ENCODE data around the gene FUS. TPM values are rescaled to one million over a fixed set of nuclear protein-coding genes. Genes with fewer than 3 reads are reported as not detected.

FUS gene
- total and polyA plus RNA-seq, 2 of the 13 experiments (the other 11 are each of a cell fraction or from before 2014, with no cell fraction given) = 68.1 to 168 TPM

- TF ChIP-seq, protein P1, sequence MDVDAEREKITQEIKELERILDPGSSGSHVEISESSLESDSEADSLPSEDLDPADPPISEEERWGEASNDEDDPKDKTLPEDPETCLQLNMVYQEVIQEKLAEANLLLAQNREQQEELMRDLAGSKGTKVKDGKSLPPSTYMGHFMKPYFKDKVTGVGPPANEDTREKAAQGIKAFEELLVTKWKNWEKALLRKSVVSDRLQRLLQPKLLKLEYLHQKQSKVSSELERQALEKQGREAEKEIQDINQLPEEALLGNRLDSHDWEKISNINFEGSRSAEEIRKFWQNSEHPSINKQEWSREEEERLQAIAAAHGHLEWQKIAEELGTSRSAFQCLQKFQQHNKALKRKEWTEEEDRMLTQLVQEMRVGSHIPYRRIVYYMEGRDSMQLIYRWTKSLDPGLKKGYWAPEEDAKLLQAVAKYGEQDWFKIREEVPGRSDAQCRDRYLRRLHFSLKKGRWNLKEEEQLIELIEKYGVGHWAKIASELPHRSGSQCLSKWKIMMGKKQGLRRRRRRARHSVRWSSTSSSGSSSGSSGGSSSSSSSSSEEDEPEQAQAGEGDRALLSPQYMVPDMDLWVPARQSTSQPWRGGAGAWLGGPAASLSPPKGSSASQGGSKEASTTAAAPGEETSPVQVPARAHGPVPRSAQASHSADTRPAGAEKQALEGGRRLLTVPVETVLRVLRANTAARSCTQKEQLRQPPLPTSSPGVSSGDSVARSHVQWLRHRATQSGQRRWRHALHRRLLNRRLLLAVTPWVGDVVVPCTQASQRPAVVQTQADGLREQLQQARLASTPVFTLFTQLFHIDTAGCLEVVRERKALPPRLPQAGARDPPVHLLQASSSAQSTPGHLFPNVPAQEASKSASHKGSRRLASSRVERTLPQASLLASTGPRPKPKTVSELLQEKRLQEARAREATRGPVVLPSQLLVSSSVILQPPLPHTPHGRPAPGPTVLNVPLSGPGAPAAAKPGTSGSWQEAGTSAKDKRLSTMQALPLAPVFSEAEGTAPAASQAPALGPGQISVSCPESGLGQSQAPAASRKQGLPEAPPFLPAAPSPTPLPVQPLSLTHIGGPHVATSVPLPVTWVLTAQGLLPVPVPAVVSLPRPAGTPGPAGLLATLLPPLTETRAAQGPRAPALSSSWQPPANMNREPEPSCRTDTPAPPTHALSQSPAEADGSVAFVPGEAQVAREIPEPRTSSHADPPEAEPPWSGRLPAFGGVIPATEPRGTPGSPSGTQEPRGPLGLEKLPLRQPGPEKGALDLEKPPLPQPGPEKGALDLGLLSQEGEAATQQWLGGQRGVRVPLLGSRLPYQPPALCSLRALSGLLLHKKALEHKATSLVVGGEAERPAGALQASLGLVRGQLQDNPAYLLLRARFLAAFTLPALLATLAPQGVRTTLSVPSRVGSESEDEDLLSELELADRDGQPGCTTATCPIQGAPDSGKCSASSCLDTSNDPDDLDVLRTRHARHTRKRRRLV (CRISPR knock-in tag; IDR thresholded peaks at IDR 0.05) = 0 out of 2 replicates have a peak, but pooled peaks have one; percentile 9
- peak; percentile 69; the same call in 1 of the 2 replicates for TF ChIP-seq GTF3A (CRISPR knock-in tag; conservative IDR thresholded peaks at IDR 0.05)
- TF ChIP-seq ZFP82 (CRISPR knock-in tag; IDR thresholded peaks at IDR 0.05; ENCODE audit: borderline replicate concordance) = peak; percentile 46; the same call in 1 of the 2 replicates
- peak; percentile 82 for TF ChIP-seq PITX1 (CRISPR knock-in tag; IDR thresholded peaks at IDR 0.05)
- TF ChIP-seq, protein P2, sequence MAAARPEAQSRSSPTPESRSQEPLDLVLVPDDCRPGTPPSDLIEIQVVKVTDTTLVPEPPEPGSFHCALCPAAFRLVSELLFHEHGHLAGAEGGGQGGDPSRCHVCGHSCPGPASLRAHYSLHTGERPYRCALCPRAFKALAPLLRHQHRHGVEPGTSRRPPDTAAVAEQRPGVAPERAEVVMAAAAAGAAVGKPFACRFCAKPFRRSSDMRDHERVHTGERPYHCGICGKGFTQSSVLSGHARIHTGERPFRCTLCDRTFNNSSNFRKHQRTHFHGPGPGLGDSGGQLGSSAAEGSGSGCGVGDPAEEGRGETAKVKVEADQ (CRISPR knock-in tag; IDR thresholded peaks at IDR 0.05; ENCODE audit: borderline replicate concordance) = peak; percentile 88; the same call in 1 of the 2 replicates
- TF ChIP-seq TOE1 (CRISPR knock-in tag; IDR thresholded peaks at IDR 0.05) = 0 out of 2 replicates have a peak, but pooled peaks have one; percentile 45
- TF ChIP-seq FOXK1 (CRISPR knock-in tag; IDR thresholded peaks at IDR 0.05; ENCODE audit: borderline replicate concordance, low read depth) = peak; percentile 60; the same call in 1 of the 2 replicates
- TF ChIP-seq, protein P3, sequence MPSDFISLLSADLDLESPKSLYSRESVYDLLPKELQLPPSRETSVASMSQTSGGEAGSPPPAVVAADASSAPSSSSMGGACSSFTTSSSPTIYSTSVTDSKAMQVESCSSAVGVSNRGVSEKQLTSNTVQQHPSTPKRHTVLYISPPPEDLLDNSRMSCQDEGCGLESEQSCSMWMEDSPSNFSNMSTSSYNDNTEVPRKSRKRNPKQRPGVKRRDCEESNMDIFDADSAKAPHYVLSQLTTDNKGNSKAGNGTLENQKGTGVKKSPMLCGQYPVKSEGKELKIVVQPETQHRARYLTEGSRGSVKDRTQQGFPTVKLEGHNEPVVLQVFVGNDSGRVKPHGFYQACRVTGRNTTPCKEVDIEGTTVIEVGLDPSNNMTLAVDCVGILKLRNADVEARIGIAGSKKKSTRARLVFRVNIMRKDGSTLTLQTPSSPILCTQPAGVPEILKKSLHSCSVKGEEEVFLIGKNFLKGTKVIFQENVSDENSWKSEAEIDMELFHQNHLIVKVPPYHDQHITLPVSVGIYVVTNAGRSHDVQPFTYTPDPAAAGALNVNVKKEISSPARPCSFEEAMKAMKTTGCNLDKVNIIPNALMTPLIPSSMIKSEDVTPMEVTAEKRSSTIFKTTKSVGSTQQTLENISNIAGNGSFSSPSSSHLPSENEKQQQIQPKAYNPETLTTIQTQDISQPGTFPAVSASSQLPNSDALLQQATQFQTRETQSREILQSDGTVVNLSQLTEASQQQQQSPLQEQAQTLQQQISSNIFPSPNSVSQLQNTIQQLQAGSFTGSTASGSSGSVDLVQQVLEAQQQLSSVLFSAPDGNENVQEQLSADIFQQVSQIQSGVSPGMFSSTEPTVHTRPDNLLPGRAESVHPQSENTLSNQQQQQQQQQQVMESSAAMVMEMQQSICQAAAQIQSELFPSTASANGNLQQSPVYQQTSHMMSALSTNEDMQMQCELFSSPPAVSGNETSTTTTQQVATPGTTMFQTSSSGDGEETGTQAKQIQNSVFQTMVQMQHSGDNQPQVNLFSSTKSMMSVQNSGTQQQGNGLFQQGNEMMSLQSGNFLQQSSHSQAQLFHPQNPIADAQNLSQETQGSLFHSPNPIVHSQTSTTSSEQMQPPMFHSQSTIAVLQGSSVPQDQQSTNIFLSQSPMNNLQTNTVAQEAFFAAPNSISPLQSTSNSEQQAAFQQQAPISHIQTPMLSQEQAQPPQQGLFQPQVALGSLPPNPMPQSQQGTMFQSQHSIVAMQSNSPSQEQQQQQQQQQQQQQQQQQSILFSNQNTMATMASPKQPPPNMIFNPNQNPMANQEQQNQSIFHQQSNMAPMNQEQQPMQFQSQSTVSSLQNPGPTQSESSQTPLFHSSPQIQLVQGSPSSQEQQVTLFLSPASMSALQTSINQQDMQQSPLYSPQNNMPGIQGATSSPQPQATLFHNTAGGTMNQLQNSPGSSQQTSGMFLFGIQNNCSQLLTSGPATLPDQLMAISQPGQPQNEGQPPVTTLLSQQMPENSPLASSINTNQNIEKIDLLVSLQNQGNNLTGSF (CRISPR knock-in tag; IDR thresholded peaks at IDR 0.05) = 0 out of 2 replicates have a peak, but pooled peaks have one; percentile 50
- no peak for TF ChIP-seq ATF1 (CRISPR knock-in tag; IDR thresholded peaks at IDR 0.05)
- TF ChIP-seq PBX2 (CRISPR knock-in tag; IDR thresholded peaks at IDR 0.05) = no peak
- peak; percentile 82; the same call in 1 of the 2 replicates for TF ChIP-seq ZNF431 (CRISPR knock-in tag; IDR thresholded peaks at IDR 0.05; ENCODE audit: borderline replicate concordance, low read depth)
- peak; percentile 58; the same call in 1 of the 2 replicates for TF ChIP-seq PHF21A (CRISPR knock-in tag; IDR thresholded peaks at IDR 0.05)
- peak; percentile 54 for TF ChIP-seq FOSL2 (CRISPR knock-in tag; IDR thresholded peaks at IDR 0.05)
- peak; percentile 27; the same call in 1 of the 2 replicates for TF ChIP-seq ATF3 (CRISPR knock-in tag; IDR thresholded peaks at IDR 0.05)
Observed at GRCh38 chr16:31142109-31143010, 37.6 kb upstream of the FUS start (continued).

All from HepG2 (cell line).